Measurements from ENCODE around the gene MKNK2. TPM values are rescaled to one million over a fixed set of nuclear protein-coding genes. Genes with fewer than 3 reads are reported as not detected.

The MKNK2 gene
- total and polyA plus RNA-seq, 10 of the 15 experiments (the other 5 are each of a cell fraction or from before 2014, with no cell fraction given): 9.6 to 365 (median 69.9) TPM

- in situ Hi-C loops (cut with MboI) (no loop called here), intact Hi-C loops (cut with micrococcal nuclease; ENCODE audit: unreplicated experiment) (loop anchor here (10.0 kb wide), 3 partner anchors 137 to 193 kb away; partner anchors contain the start of genes ADAT3, PLEKHJ1, SCAMP4 and SF3A2)
- Histone ChIP-seq H3K9me3 (replicated peaks; ENCODE audit: control insufficient read depth, insufficient read depth, low read length) (no peaks in the 10 kb centered on the region), H3K4me2 (ENCODE audit: control insufficient read depth, insufficient read depth) (peak overlapping the region; percentile 88), H4K20me1 (ENCODE audit: control insufficient read depth, insufficient read depth) (no peaks in the 10 kb centered on the region), H3K79me2 (ENCODE audit: control insufficient read depth, insufficient read depth, low read length) (peaks cover 45% of the 10 kb centered on the region), H2AFZ (ENCODE audit: control insufficient read depth, low read depth, low read length) (peak overlapping the region; percentile 13; the same call in 1 of the 2 replicates), H3K9ac (ENCODE audit: control insufficient read depth, insufficient read depth, low read length) (peak overlapping the region; percentile 53; the same call in 1 of the 2 replicates), H3K4me1 (ENCODE audit: control insufficient read depth, insufficient read depth, low read length) (peaks cover 16% of the 10 kb centered on the region), H3K27ac (ENCODE audit: control insufficient read depth, insufficient read depth) (peak overlapping the region; percentile 52; the same call in 1 of the 2 replicates), H3K27me3 (replicated peaks in 1 of 2; ENCODE audit: control insufficient read depth in 2 of 2, insufficient read depth in 2 of 2, low read length in 1 of 2) (no peaks in the 10 kb centered on the region), H3K36me3 (ENCODE audit: control insufficient read depth in 2 of 2, insufficient read depth in 2 of 2, low read length in 1 of 2) (peaks cover 12 to 25% of the 10 kb centered on the region in 2 experiments; a peak in 3 of 4 replicates), H3K4me3 (peak overlapping the region; percentile 82)
- WGBS (ENCODE audit: insufficient coverage, insufficient replicate concordance, low lambda C conversion rate, missing lambda C conversion rate): 10% methylated on average over 30 of the region's 30 CpGs
- no peak for ATAC-seq
- ChIA-PET CTCF (interaction anchor here (0.7 kb wide), 1 partner anchor 10 kb away, joined by 3 read pairs; no protein-coding TSS in a partner anchor), SMC1A (ENCODE audit: uncharacterized antibody, unreplicated experiment) (interaction anchor here (1.4 kb wide), 1 partner anchor 30 kb away, joined by 3 read pairs; no protein-coding TSS in a partner anchor), POLR2A (interaction anchor here (0.5 to 1.5 kb wide), 5 partner anchors 15 to 455 kb away, joined by 3 to 4 read pairs (median 3); no protein-coding TSS in a partner anchor), RAD21 (ENCODE audit: unreplicated experiment) (interaction anchor here (0.6 to 1.2 kb wide), 5 partner anchors 8 to 78 kb away, joined by 3 to 4 read pairs (median 3); no protein-coding TSS in a partner anchor)
- no peak for FAIRE-seq
- no peak for DNase-seq (ENCODE audit: low read depth, low spot score)
- TF ChIP-seq SMAD1 (IDR thresholded peaks at IDR 0.05; ENCODE audit: low read depth, partially characterized antibody) (no peak), NBN (IDR thresholded peaks at IDR 0.05) (0 out of 2 replicates have a peak, but pooled peaks have one; percentile 48), SIN3A (IDR thresholded peaks at IDR 0.05; ENCODE audit: low read depth, low read length) (no peak), CREM (IDR thresholded peaks at IDR 0.05; ENCODE audit: low read depth) (peak; percentile 18; the same call in 1 of the 2 replicates), SMARCA5 (IDR thresholded peaks at IDR 0.05) (0 out of 2 replicates have a peak, but pooled peaks have one; percentile 21), EGR1 (IDR thresholded peaks at IDR 0.05; ENCODE audit: borderline replicate concordance in 1 of 2, low read depth in 2 of 2, low read length in 2 of 2) (0 out of 3 replicates have a peak, but pooled peaks of 1 of the 2 experiments have one; percentile 8)
- no TSS peak for BruUV-seq (replicated peaks)
Measured at GRCh38 chr19:2097203-2097885, 46.3 kb upstream of the MKNK2 start.
